GM19025 (cell line): ENCODE measurements around the gene FUCA1.
"Not testable (repeated sequence)": the region's sequence is repeated elsewhere in the genome, so short reads cannot be mapped to it uniquely, and the experiment has no call there.

Source experiments
- ATAC-seq: cut with Tn5 transposase; IDR thresholded peaks from one replicate; pipeline ENCODE4 v1.9.1; 2021; ENCODE audit warnings: mild to moderate bottlenecking, low read depth, moderate library complexity; ENCODE audit not compliant: unreplicated experiment

The FUCA1 gene

DNA sequence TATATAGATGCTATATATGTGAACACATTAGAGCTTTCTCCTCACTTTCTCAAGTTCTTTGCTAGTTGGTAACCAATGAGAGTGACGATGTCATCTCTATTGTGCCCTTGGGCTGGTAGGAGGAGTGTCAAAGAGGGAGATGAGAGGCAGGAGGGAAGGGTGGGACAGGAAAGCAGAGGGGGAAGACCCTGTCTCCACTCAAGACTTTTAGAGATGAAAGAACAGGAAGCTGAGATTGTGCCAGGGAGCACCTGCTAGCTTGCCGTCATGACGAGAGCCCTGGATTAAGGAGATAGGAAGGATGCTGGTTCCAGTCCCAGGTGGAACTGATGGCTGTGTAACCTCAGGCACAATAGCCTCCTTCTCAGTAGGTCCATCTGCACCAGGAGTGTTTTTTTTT, 28.4 kb upstream of the FUCA1 start:
- no peak for ATAC-seq

- no peak for ATAC-seq
These were observed 27.9 kb upstream of the FUCA1 start for GRCh38 chr1:23895993-23896392.

DNA sequence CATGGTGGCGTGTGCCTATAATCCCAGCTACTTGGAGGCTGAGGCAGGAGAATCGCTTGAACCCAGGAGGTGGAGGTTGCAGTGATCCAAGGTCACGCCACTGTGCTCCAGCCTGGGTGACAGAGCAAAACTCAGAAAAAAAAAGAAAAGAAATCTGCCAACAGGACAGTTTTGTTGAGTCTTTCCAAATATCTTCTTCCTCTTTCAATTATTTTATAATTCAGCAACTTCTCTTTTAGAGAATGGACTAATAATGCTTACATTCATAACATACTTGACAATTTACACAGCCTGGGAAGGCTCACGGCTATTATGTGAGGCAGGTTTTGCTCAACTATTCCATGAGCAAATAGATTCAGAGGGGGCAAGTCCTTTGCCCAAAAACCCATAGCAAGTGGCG, 27.0 kb upstream of the FUCA1 start:
- ATAC-seq: no peak

GRCh38 chr1:23889074-23889473, 21.0 kb upstream of the FUCA1 start:
- no peak for ATAC-seq

- no peak for ATAC-seq
These were observed 17.1 kb upstream of the FUCA1 start for GRCh38 chr1:23885222-23885621.

DNA sequence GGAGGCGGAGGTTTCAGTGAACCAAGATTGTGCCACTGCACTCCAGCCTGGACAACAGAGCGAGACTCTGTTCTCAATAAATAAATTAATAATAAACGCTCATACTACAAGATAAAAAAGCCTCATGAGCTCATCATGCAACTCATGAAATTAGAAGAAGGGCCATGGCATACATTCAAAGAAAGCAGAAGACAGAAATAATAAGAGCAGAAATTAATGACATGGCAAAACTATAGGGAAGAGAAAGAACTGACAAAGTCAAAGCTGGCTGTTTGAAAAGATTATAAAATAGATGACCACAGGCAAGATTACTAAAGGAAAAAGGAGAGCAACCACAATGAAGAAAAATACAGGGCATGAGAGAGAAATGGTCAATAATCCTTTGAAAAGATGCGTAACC, 14.7 kb upstream of the FUCA1 start:
- ATAC-seq: no peak

- ATAC-seq: no peak
These were observed 11.7 kb upstream of the FUCA1 start for GRCh38 chr1:23879809-23880208.

- ATAC-seq: no peak
These were observed 10.6 kb upstream of the FUCA1 start for GRCh38 chr1:23878668-23879067.

- no peak for ATAC-seq
These were observed 7.3 kb upstream of the FUCA1 start for GRCh38 chr1:23875382-23875781.

DNA sequence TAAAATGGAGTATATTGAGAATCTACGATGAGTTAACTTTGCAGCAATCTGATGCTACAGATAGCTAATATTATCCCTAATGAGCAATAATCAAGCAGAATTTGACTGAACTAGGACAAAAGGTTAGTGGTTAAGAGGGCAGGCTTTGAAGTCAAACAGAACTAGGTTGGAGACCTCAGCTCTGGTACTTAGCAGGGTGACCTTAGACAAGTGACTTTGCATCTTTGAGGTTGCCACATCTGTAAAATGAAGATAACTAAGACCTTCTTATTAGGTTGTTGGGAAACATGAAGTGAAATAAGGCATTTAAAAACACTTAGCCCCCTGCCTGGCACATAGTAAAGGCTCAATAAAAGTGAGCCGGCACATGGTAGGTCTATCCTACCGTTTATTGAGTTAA, 4.3 kb upstream of the FUCA1 start:
- no peak for ATAC-seq

DNA sequence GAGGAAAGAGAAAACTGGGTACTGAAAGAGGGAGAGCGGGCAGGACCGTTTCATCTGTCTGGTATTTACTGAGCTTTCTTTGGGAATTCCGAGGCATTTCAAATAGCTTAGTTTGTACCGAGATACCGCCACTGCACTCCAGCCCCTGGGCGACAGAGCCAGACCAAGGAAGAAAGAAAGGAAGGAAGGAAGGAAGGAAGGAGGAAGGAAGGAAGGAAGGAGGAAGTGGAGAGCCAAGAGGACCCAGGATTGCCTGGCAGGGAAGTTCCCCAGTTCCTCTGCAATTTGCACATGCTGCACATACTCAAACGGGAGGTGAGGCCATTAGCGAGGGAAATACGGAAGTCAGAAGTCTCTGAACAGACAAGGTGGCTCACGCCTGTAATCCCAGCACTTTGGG, 961 bp upstream of the FUCA1 start:
- ATAC-seq: no peak

DNA sequence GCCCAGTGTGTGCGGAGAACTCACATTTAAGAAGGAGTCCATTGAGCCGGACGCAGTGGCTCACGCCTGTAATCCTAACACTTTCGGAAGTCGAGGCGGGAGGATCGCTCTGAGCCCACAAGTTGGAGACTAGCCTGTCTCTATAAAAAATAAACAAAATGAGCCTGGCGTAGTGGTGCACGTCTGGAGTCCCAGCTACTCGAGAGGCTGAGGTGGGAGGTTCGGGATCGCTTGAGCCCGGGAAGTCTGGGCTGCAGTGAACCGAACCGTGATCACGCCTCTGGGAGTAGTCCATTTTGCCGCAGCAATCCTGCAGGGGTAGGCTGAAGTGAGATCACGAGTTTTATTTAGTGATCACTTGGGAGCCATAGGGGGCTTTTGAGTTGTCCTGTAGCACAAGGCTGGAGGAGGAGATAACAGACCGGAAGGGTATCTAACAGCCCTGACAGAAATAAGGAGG, 497 bp upstream of the FUCA1 start:
- no peak for ATAC-seq

DNA sequence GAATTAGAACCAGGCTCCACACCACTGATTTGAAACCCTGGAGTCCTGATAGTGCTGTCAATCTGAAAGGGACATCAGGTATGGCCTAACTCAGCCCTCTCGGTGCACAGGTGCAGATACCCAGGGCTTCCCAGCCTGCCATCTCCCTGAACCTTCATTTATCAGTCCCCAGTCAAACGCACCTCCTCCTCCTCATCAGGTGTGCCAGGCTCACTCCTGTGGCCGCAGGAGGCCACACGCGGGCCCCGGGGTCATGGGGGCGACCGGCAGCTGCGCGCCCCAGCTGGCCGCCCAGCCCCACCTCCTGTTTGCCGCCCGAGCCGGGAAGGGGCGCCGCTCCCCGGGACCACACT, 572 bp downstream of the FUCA1 start:
- ATAC-seq: no peak

DNA sequence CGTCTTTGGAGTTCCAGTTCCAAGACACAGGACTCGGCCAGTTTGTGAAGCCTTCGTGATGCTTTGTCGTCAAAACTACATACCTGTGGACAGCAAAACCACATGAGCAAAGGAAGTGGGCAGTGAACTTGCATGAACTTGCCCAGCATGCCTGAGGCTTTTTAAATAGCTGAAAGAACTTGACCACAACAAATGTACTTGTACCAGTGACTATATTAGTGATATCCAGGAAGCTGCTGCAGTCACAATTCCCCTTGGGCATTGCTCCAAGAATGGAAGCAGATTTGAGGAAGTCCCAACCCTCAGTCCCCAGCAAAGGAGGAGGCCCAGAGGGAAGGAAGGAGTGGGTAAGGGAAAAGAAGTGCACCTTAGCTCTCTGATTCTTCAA, 2.6 kb downstream of the FUCA1 start:
- ATAC-seq: no peak

DNA sequence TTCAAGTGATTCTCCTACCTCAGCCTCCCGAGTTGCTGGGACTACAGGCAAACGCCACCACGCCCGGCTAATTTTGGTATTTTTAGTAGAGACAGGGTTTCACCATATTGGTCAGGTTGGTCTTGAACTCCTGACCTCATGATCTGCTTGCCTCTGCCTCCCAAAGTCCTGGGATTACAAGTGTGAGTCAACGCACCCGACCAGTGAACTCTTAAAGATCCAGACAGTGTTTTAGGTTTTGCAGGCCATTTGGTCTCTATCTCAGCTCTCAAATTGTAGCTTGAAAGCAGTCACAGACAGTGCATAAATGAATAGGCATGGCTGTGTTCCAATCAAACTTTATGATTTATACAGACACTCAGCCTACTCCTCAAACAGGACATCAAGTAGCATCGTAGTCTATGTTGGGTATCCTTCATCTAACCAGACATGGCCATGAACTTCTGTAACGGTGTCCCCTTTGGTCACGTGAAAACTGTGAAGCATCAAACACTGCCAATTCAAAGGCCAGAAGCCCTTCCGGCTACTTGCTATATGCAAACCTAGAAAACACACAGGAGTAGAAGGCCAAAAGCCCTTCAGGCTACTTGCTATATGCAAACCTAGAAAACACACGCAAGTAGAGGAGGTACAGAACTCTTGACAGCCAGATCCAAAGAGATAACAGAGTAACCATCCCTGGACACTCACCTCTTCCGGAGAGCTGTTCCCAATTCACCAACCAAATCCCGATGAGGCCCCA, 3.1 kb downstream of the FUCA1 start:
- no peak for ATAC-seq

GRCh38 chr1:23862640-23863039, 5.5 kb downstream of the FUCA1 start:
- ATAC-seq: no peak

DNA sequence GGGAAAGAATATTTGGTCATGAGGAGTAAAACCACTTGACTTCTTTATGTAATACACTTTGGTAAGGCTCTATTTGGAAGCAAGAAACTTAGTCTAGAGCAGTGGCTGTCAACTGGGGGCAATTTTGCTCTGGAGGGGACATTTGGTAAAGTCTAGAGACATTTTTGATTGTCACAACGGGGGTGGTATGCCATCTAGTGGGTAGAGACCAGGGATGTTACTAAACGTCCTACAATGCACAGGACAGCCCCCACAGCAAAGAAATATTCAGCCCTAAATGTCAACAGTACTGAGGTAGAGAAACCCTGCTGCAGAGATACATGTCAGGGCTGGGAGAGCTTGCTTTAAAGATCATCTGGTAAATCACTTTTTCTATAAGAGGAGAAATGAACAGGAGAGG, 13.5 kb downstream of the FUCA1 start:
- ATAC-seq: no peak

- not testable (repeated sequence) for ATAC-seq
These were observed 15.0 kb downstream of the FUCA1 start for GRCh38 chr1:23853124-23853523.

DNA sequence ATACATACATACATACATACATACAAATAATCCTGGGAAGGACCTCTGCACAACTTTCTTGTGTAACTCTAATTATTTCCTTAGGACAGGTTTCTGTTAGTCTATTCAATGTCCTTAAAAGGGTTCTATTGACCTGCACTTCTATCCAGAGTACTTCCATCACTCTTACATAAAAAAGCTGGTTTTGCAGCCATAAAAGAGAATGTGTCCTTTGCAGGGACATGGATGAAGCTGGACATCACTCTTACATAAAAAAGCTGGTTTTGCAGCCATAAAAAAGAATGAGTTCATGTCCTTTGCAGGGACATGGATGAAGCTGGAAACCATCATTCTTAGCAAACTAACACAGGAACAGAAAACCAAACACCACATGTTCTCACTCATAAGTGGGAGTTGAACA, 16.7 kb downstream of the FUCA1 start:
- not testable (repeated sequence) for ATAC-seq

DNA sequence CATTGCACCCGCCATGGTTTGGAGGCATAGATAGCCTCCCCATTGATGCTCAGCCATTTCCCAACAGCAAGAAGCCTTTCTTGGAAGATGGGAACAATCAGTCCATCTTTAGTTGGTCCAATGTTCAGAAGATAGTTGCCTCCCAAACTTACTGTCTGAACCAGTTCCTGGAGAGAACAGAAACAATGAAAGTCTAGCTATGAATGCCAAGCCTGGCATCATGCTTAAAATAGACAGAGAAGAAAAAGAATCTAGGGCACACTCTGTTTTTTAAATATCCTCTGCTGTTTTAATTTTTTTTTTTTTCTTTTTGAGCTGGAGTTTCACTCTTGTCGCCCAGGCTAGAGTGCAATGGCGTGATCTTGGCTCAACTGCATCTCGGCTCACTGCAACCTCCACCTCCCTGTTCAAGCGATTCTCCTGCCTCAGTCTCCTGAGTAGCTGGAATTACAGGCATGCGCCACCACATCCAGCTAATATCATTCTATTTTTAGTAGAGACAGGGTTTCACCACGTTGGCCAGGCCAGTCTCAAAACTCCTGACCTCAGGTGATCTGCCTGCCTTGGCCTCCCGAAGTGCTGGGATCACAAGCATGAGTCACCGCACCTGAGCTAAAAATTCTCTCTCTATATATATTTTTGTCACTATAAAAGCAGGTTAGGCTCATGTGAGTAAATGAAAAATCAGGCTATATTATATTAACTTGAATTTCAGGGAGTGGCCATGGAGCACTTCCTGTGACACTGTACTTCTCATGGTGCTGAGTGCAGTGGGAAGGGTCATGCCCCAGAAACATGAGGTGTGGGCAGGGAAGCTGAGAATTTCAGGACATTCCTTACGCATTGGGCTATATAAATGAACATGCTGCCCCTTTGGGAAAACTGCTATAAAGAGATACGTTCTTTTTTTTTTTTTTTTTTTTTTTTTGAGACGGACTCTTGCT, 19.1 kb downstream of the FUCA1 start:
- no peak for ATAC-seq

GRCh38 chr1:23847482-23848095, 20.5 kb downstream of the FUCA1 start:
- not testable (repeated sequence) for ATAC-seq
